GM23338 (cell line): Measurements from ENCODE around the gene LEFTY1.

Experiments
- CREB1 ChIP-seq: fragments of 250-450 bp; sonication (Bioruptor Pico); IDR thresholded peaks from 2 replicates; pipeline ENCODE4 v1.5.0; 2020; ENCODE audit warnings: low read depth, mild to moderate bottlenecking, moderate library complexity
- EZH2 ChIP-seq: fragments of 200-600 bp; sonication (generic); IDR thresholded peaks from one replicate; pipeline ENCODE4 v1.8.0; 2017; ENCODE audit warnings: antibody characterized with exemption, mild to moderate bottlenecking, low read depth; ENCODE audit not compliant: unreplicated experiment
- EZH2phosphoT487 ChIP-seq: fragments of 200-600 bp; sonication (generic); IDR thresholded peaks from one replicate; pipeline ENCODE4 v1.8.1; 2018; ENCODE audit warnings: antibody characterized with exemption; ENCODE audit not compliant: unreplicated experiment
- JUNB ChIP-seq: IDR thresholded peaks from one replicate; pipeline ENCODE4 v1.6.1; 2016; ENCODE audit warnings: antibody characterized with exemption; ENCODE audit not compliant: unreplicated experiment
- POLR2AphosphoS5 ChIP-seq: IDR thresholded peaks from 2 replicates; pipeline ENCODE4 v1.6.1; 2016; ENCODE audit warnings: antibody characterized with exemption, low read depth
- ZNF331 ChIP-seq: fragments of 250-450 bp; sonication (Bioruptor Pico); IDR thresholded peaks from 2 replicates; pipeline ENCODE4 v1.5.0; 2020; ENCODE audit warnings: low read depth, mild to moderate bottlenecking, moderate library complexity
- TF ChIP-seq, protein P1 (sequence below), 2 experiments: fragments of 200-600 bp in 1 of 2; sonication (generic) in 1 of 2; conservative IDR thresholded peaks; 2 replicates each; pipeline versions ENCODE4 v1.5.1 to v1.6.1; 2016 to 2017; ENCODE audit warnings: antibody characterized with exemption in 2 of 2, low read depth in 2 of 2, mild to moderate bottlenecking in 2 of 2, moderate library complexity in 1 of 2
- TF ChIP-seq, protein P2 (sequence below): IDR thresholded peaks from 2 replicates; pipeline ENCODE4 v1.6.1; 2016; ENCODE audit warnings: antibody characterized with exemption
- TF ChIP-seq, protein P3 (sequence below): IDR thresholded peaks from one replicate; pipeline ENCODE4 v1.6.1; 2018; ENCODE audit warnings: antibody characterized with exemption; ENCODE audit not compliant: unreplicated experiment

DNA sequence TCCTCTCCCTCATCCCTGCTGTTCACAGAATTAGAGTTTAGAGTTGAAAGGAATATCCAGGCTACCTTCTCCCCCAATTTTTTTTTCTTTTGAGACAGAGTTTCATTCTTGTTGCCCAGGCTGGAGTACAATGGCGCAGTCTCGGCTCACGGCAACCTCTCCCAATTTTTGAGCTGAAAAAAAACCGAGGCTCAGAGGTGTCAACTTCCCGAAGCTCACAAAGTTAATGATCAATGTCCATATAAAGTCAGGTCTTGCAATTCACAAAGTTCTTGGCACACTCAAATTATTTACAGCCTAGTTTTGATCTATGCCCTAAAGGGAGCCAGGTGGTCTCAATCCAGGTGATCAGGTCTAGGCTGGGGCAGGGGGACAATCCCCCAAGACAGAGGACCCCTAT, 797 bp upstream of the LEFTY1 start:
- TF ChIP-seq, protein P1, sequence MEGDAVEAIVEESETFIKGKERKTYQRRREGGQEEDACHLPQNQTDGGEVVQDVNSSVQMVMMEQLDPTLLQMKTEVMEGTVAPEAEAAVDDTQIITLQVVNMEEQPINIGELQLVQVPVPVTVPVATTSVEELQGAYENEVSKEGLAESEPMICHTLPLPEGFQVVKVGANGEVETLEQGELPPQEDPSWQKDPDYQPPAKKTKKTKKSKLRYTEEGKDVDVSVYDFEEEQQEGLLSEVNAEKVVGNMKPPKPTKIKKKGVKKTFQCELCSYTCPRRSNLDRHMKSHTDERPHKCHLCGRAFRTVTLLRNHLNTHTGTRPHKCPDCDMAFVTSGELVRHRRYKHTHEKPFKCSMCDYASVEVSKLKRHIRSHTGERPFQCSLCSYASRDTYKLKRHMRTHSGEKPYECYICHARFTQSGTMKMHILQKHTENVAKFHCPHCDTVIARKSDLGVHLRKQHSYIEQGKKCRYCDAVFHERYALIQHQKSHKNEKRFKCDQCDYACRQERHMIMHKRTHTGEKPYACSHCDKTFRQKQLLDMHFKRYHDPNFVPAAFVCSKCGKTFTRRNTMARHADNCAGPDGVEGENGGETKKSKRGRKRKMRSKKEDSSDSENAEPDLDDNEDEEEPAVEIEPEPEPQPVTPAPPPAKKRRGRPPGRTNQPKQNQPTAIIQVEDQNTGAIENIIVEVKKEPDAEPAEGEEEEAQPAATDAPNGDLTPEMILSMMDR (conservative IDR thresholded peaks at IDR 0.05; ENCODE audit: low read depth in 2 of 2) = no peak
- no peak for TF ChIP-seq EZH2
- no peak for TF ChIP-seq POLR2AphosphoS5
- TF ChIP-seq, protein P2, sequence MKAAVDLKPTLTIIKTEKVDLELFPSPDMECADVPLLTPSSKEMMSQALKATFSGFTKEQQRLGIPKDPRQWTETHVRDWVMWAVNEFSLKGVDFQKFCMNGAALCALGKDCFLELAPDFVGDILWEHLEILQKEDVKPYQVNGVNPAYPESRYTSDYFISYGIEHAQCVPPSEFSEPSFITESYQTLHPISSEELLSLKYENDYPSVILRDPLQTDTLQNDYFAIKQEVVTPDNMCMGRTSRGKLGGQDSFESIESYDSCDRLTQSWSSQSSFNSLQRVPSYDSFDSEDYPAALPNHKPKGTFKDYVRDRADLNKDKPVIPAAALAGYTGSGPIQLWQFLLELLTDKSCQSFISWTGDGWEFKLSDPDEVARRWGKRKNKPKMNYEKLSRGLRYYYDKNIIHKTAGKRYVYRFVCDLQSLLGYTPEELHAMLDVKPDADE = no peak
- TF ChIP-seq EZH2phosphoT487 = no peak
- TF ChIP-seq, protein P3, sequence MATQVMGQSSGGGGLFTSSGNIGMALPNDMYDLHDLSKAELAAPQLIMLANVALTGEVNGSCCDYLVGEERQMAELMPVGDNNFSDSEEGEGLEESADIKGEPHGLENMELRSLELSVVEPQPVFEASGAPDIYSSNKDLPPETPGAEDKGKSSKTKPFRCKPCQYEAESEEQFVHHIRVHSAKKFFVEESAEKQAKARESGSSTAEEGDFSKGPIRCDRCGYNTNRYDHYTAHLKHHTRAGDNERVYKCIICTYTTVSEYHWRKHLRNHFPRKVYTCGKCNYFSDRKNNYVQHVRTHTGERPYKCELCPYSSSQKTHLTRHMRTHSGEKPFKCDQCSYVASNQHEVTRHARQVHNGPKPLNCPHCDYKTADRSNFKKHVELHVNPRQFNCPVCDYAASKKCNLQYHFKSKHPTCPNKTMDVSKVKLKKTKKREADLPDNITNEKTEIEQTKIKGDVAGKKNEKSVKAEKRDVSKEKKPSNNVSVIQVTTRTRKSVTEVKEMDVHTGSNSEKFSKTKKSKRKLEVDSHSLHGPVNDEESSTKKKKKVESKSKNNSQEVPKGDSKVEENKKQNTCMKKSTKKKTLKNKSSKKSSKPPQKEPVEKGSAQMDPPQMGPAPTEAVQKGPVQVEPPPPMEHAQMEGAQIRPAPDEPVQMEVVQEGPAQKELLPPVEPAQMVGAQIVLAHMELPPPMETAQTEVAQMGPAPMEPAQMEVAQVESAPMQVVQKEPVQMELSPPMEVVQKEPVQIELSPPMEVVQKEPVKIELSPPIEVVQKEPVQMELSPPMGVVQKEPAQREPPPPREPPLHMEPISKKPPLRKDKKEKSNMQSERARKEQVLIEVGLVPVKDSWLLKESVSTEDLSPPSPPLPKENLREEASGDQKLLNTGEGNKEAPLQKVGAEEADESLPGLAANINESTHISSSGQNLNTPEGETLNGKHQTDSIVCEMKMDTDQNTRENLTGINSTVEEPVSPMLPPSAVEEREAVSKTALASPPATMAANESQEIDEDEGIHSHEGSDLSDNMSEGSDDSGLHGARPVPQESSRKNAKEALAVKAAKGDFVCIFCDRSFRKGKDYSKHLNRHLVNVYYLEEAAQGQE = no peak
- no peak for TF ChIP-seq CREB1 (CRISPR knock-in tag)
- TF ChIP-seq ZNF331 = no peak
- no peak for TF ChIP-seq JUNB
